ENCODE results near the gene ANAPC2.

Gene ANAPC2

GRCh38 chr9:137163805-137164204 lies 24.6 kb downstream of the ANAPC2 start:
- no peak for TF ChIP-seq CTCF (IDR thresholded peaks at IDR 0.05; ENCODE audit: low read depth, low read length)
- no peaks in the 10 kb centered on the region for H3K27me3 ChIP-seq (ENCODE audit: insufficient read depth, low read depth, severe bottlenecking)

GRCh38 chr9:137163365-137163715 lies 25.0 kb downstream of the ANAPC2 start:
- TF ChIP-seq CTCF (IDR thresholded peaks at IDR 0.05; ENCODE audit: low read depth, low read length) = no peak
- Histone ChIP-seq H3K9me3 (ENCODE audit: severe bottlenecking) (no peaks in the 10 kb centered on the region), H3K27ac (no peak overlapping the region), H3K27me3 (ENCODE audit: insufficient read depth, low read depth, severe bottlenecking) (no peaks in the 10 kb centered on the region), H3K36me3 (no peaks in the 10 kb centered on the region), H3K4me3 (ENCODE audit: low read depth, low read length) (no peak overlapping the region)
- no peak for DNase-seq

More at GRCh38 chr9:137163805-137164204, 24.6 kb downstream of the ANAPC2 start:
- Histone ChIP-seq H3K4me3 (ENCODE audit: low read depth, low read length) (no peak overlapping the region), H3K36me3 (no peaks in the 10 kb centered on the region), H3K9me3 (ENCODE audit: severe bottlenecking) (no peaks in the 10 kb centered on the region), H3K27ac (no peak overlapping the region)
- no peak for DNase-seq

- no peaks in the 10 kb centered on the region for H3K27me3 ChIP-seq (ENCODE audit: insufficient read depth, low read depth, severe bottlenecking)
- no peak for DNase-seq
- H3K36me3 ChIP-seq = no peaks in the 10 kb centered on the region
- H3K27ac ChIP-seq = no peak overlapping the region
- TF ChIP-seq CTCF (IDR thresholded peaks at IDR 0.05; ENCODE audit: low read depth, low read length) = no peak
- H3K4me3 ChIP-seq (ENCODE audit: low read depth, low read length) = no peak overlapping the region
- H3K9me3 ChIP-seq (ENCODE audit: severe bottlenecking) = no peaks in the 10 kb centered on the region
Measured at GRCh38 chr9:137162505-137163364, 25.6 kb downstream of the ANAPC2 start.

GRCh38 chr9:137161558-137162486 lies 26.5 kb downstream of the ANAPC2 start:
- Histone ChIP-seq H3K9me3 (ENCODE audit: severe bottlenecking) (no peaks in the 10 kb centered on the region), H3K36me3 (no peaks in the 10 kb centered on the region), H3K27me3 (ENCODE audit: insufficient read depth, low read depth, severe bottlenecking) (no peaks in the 10 kb centered on the region), H3K4me3 (ENCODE audit: low read depth, low read length) (no peak overlapping the region), H3K27ac (no peak overlapping the region)
- no peak for TF ChIP-seq CTCF (IDR thresholded peaks at IDR 0.05; ENCODE audit: low read depth, low read length)
- no peak for DNase-seq

- Histone ChIP-seq H3K36me3 (no peaks in the 10 kb centered on the region), H3K4me3 (ENCODE audit: low read depth, low read length) (no peak overlapping the region), H3K27me3 (ENCODE audit: insufficient read depth, low read depth, severe bottlenecking) (no peaks in the 10 kb centered on the region), H3K9me3 (ENCODE audit: severe bottlenecking) (no peaks in the 10 kb centered on the region), H3K27ac (no peak overlapping the region)
- DNase-seq = no peak
- no peak for TF ChIP-seq CTCF (IDR thresholded peaks at IDR 0.05; ENCODE audit: low read depth, low read length)
Measured at GRCh38 chr9:137160716-137161557, 27.4 kb downstream of the ANAPC2 start.
